Upper lobe of left lung (tissue), 4 donors: ENCODE data around the gene FRZB.

Experiments used
- CTCF ChIP-seq, 6 experiments: fragments of 450-650 bp in 4 of 6; fragments of 200-600 bp in 2 of 6; sonication (generic) in 2 of 6; IDR thresholded peaks; one replicate each; pipeline ENCODE4 v1.5.1; 2016 to 2019; ENCODE audit warnings: antibody characterized with exemption in 6 of 6
- EP300 ChIP-seq, 4 donors: sonication (generic); formaldehyde crosslinking; IDR thresholded peaks; one replicate each; pipeline ENCODE4 v1.5.1; 2017; ENCODE audit warnings: antibody characterized with exemption in 4 of 4, control low read depth in 2 of 4
- POLR2A ChIP-seq, 4 donors: fragments of 450-650 bp; IDR thresholded peaks; one replicate each; pipeline ENCODE4 v1.5.1; 2016 to 2017; ENCODE audit warnings: antibody characterized with exemption in 4 of 4, mild to moderate bottlenecking in 2 of 4

- TF ChIP-seq EP300 (IDR thresholded peaks at IDR 0.05) (no peak), CTCF (IDR thresholded peaks at IDR 0.05) (no peak), POLR2A (IDR thresholded peaks at IDR 0.05) (no peak)
Observed at GRCh38 chr2:182817558-182817957, 48.9 kb downstream of the FRZB start.
